Type B pancreatic cell (in vitro differentiated cells): ENCODE measurements around the gene SMO. TPM values are rescaled to one million over a fixed set of nuclear protein-coding genes. Genes with fewer than 3 reads are reported as not detected.
A peak's percentile ranks its signal among the peaks of the same experiment; 100 is the strongest.

ENCODE experiments used
- DNase-seq: peaks from one replicate; pipeline ENCODE4 v3.0.0; 2021; ENCODE audit warnings: mixed read lengths; ENCODE audit not compliant: unreplicated experiment; ENCODE audit errors: extremely low spot score
- H3K27ac Mint-ChIP-seq: 2 replicates; pipeline ENCODE4 v1.8.0; 2021; ENCODE audit warnings: mild to moderate bottlenecking, mixed read lengths
- H3K27me3 Mint-ChIP-seq: 2 replicates; pipeline ENCODE4 v1.8.0; 2021; ENCODE audit warnings: mixed read lengths
- H3K36me3 Mint-ChIP-seq: 2 replicates; pipeline ENCODE4 v1.8.0; 2021; ENCODE audit warnings: mixed read lengths
- H3K4me1 Mint-ChIP-seq: one replicate; pipeline ENCODE4 v1.8.0; 2021; ENCODE audit warnings: mixed read lengths; ENCODE audit not compliant: unreplicated experiment
- H3K4me3 Mint-ChIP-seq: 2 replicates; pipeline ENCODE4 v1.8.0; 2021; ENCODE audit warnings: mild to moderate bottlenecking, mixed read lengths
- H3K9me3 Mint-ChIP-seq: 2 replicates; pipeline ENCODE4 v1.8.0; 2021; ENCODE audit warnings: mixed read lengths
- total RNA-seq: library from RNA; stranded (reverse); gene quantifications from 2 replicates; pipeline ENCODE4 v1.2.1, GENCODE V29; 2021; ENCODE audit warnings: low replicate concordance
- TF ChIP-seq, protein P1 (sequence below): fragments of 200-600 bp; sonication (generic); conservative IDR thresholded peaks from 2 replicates; pipeline ENCODE4 v1.5.0; 2021; ENCODE audit warnings: antibody characterized with exemption, mild to moderate bottlenecking

Gene SMO
- total RNA-seq, 1 donor from 2014 or later, result 94.9 TPM

DNA sequence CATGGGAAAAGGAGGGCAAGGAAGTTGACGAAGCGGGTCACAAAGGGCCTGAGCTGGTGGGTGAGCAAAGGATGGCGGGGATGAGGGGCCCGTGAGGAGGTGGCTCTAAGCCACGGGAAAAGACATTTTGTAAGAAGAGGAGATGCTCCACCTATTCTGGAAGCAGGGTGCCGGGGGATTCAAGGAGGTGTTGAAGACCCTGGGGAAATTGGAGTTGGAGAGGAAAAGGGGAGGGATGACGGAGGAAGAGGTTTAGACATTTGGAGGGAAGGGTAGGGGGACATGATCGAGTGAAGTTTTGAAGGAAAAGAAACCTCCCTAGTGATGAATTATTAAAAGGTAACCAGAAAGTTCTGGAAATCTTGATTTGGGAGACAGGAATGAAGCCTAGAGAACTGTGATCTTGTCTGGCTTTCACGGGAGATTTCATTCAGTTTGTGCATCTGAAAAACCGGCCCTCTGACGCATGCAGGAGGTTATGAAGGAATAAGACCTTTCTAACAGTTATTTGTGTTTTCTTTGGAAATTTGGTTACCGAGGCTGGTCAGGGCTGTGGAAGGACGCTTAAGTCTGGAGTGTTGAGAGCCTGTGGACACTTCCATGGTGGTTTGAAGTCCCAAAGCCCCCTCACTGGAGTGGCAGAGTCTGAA, 1.4 kb downstream of the SMO start:
- TF ChIP-seq, protein P1, sequence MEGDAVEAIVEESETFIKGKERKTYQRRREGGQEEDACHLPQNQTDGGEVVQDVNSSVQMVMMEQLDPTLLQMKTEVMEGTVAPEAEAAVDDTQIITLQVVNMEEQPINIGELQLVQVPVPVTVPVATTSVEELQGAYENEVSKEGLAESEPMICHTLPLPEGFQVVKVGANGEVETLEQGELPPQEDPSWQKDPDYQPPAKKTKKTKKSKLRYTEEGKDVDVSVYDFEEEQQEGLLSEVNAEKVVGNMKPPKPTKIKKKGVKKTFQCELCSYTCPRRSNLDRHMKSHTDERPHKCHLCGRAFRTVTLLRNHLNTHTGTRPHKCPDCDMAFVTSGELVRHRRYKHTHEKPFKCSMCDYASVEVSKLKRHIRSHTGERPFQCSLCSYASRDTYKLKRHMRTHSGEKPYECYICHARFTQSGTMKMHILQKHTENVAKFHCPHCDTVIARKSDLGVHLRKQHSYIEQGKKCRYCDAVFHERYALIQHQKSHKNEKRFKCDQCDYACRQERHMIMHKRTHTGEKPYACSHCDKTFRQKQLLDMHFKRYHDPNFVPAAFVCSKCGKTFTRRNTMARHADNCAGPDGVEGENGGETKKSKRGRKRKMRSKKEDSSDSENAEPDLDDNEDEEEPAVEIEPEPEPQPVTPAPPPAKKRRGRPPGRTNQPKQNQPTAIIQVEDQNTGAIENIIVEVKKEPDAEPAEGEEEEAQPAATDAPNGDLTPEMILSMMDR, result no peak
- Mint-ChIP-seq H3K4me3 (peak overlapping the region; percentile 98), H3K9me3 (no peaks in the 10 kb centered on the region), H3K27me3 (peaks cover 4% of the 10 kb centered on the region), H3K4me1 (peaks cover 29% of the 10 kb centered on the region), H3K27ac (peak overlapping the region; percentile 70), H3K36me3 (peaks cover 20% of the 10 kb centered on the region)
- DNase-seq, result no peak

DNA sequence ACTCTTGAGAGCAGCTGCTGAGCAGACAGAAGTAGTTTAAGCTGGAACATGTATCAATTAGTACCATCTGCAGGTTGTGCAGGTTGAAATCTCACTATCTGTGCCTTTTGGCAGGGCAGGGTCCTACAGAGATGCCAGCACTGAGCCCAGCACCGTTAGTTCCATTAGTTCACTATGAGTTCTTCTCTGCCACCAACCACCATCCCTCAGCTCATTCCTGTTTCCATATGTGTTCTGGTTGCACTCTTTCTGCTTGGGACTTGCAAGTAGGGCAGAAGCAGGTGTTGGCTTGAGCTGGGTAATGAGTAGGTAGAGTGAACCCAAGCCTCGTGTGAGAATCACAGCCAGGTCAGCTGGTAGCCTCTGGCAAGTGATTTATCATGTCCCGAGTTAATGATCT, 2.8 kb downstream of the SMO start:
- Mint-ChIP-seq H3K4me3 (peak overlapping the region; percentile 68), H3K27me3 (peaks cover 4% of the 10 kb centered on the region), H3K36me3 (peaks cover 25% of the 10 kb centered on the region), H3K4me1 (peaks cover 29% of the 10 kb centered on the region), H3K9me3 (no peaks in the 10 kb centered on the region), H3K27ac (no peak overlapping the region)
- DNase-seq, result no peak
- TF ChIP-seq, protein P1, result no peak

DNA sequence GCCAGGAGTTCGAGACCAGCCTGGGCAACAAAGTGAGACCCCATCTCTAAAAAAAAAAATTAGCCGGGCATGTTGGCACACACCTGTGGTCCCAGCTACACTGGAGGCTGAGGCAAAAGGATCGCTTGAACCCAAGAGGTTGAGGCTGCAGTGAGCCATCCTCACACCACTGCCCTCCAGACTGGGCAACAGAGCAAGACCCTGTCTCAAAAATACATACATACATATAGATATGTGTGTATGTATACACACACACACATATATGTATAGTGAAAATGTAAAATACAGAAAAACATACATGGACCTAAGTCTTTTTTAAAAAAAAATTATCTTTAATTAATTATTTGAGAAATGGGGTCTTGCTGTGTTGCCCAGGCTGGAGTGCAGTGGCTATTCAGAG, 5.5 kb downstream of the SMO start:
- TF ChIP-seq, protein P1, result no peak
- no peak overlapping the region for H3K27ac Mint-ChIP-seq
- no peaks in the 10 kb centered on the region for H3K27me3 Mint-ChIP-seq
- H3K4me1 Mint-ChIP-seq, result peaks cover 25% of the 10 kb centered on the region
- peaks cover 5% of the 10 kb centered on the region for H3K9me3 Mint-ChIP-seq
- no peak for DNase-seq
- H3K4me3 Mint-ChIP-seq, result no peak overlapping the region
- peaks cover 31% of the 10 kb centered on the region for H3K36me3 Mint-ChIP-seq

DNA sequence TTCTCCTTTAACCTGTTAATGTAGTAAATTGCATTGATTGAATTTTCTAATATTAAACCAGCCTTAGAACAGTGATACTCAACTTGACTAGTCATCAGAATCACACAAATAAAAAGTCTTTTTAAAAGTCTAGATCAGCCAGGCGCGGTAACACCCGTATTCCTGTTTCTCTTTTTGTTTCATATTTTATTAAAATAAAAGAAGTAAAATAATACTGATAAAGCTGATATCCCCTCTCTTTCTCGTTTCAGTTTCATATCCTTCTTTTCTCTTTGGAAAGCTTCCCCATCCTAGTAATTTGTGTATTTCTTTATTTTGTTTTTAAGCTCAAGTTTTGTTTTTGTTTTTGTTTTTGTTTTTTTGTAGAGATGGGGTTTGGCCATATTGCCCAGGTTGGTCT, 9.3 kb downstream of the SMO start:
- Mint-ChIP-seq H3K4me1 (no peaks in the 10 kb centered on the region), H3K27me3 (no peaks in the 10 kb centered on the region), H3K36me3 (peaks cover 15% of the 10 kb centered on the region), H3K4me3 (no peak overlapping the region), H3K27ac (no peak overlapping the region), H3K9me3 (peaks cover 5% of the 10 kb centered on the region)
- TF ChIP-seq, protein P1, result no peak
- no peak for DNase-seq

GRCh38 chr7:129199406-129199805, 11.0 kb downstream of the SMO start:
- peaks cover 5% of the 10 kb centered on the region for H3K9me3 Mint-ChIP-seq

More at GRCh38 chr7:129199406-129199805, 11.0 kb downstream of the SMO start:
- TF ChIP-seq, protein P1, result no peak
- H3K4me3 Mint-ChIP-seq, result no peak overlapping the region
- no peak for DNase-seq
- no peaks in the 10 kb centered on the region for H3K27me3 Mint-ChIP-seq
- H3K4me1 Mint-ChIP-seq, result no peaks in the 10 kb centered on the region
- H3K36me3 Mint-ChIP-seq, result peaks cover 14% of the 10 kb centered on the region
- H3K27ac Mint-ChIP-seq, result no peak overlapping the region
